ENCODE results near the gene PXDN.
"Not testable (repeated sequence)": the region's sequence is repeated elsewhere in the genome, so short reads cannot be mapped to it uniquely, and the experiment has no call there.

The PXDN gene

DNA sequence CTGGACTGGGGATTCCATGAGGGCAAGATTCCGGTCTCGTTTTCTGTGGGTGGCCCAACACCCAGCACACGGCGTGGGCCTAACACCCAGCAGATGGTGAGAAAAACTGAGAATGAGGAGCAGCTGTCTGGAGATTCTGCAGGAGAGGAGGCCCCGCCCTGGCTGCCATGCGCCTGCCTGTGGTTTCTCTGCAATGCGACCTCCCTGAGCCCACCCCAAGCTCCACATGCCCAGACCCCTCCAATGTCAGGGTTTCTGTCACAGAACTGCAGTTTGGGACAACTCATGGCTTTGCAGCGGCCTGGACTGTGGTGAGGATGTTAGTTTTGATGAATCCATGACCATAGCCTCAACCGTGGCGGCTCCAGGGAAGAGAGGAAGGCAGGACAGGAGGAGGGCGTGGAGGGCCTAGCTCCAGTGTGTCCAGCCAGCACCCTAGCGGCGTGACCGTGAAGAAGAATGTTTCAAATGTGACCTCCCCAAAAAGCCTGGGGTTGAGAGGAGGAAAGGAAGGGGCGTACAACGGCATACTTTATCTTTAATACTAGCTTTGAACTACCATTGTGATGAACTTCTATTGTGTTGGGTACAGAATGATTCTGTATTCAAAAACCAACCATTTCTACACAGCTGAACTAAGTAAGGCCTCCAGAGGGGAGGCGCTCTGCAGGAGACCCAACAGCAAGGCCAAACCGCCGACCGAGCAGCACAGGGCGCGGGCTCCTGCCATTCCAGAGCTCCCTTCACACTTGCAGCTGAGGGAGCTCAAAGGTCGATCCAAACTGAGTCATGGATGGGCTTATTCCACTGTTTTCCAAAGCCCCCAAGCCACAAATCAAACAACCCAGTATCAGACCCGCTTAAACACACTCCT, 3.4 kb downstream of the PXDN start:
- no peak for DNase-seq

DNA sequence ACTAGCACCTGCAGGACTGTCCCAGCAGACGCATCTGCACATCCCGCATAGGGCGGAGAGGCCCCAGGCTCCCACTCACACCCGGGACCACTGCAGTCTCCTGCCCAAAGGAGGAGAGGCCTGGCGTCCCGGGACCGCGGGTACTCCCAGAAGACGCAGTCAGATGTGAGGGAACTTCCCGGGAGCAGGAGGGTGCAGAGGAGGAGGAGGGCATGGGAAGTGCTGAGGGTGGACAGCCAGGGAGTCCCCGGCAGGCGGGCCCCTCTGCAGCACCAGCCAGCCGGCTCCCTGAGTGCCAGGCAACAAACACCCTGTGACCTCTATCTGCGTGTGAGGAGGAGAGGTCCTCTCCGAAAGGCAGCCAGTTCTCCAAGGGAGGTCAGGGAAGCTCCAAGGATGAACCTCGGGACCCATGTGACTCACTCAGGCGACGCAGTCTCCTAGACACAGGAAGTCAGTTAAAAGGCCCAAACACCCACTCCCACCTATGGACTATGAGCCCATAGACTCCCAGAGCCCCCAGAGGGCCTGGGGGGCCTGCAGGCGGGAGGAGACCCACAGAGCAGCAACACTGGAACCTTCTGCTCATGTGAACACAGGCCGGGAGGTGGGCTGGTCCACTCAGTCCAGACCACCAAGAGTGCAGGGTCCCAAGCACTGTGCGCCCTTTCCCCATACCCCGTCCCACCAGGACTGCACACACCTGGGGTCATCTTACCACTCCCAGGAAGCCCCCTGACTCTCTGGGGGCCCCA, 4.2 kb downstream of the PXDN start:
- DNase-seq, result no peak

DNA sequence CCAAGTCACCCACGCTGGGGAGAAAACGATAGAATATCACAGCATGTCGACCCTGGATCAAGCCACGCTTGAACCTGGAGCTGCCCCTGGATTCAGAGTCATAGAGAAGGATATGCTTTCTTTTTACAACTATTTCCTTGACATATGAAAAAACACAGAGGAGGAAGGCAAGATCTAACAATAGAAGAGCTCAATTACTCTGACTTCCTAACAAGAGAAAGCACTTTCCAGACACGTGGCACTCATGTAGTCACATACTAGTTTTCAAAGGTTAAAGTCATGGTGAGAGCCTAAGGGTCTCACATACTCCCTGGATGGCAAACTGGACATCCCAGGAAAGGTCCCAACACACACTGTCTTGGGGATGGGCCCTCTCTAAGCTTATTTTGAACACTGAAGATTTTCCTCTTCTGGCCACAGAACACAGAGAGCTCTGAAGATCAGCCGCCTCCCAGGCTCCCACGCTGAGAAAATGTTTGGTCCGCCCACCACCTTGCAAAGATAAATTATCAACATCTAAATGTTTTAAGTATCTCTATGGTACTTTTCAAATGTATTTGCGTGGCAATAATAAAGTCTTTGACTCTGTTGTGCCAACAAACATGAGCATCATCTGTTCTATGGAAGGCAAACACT, 4.9 kb downstream of the PXDN start:
- no peak for DNase-seq

DNA sequence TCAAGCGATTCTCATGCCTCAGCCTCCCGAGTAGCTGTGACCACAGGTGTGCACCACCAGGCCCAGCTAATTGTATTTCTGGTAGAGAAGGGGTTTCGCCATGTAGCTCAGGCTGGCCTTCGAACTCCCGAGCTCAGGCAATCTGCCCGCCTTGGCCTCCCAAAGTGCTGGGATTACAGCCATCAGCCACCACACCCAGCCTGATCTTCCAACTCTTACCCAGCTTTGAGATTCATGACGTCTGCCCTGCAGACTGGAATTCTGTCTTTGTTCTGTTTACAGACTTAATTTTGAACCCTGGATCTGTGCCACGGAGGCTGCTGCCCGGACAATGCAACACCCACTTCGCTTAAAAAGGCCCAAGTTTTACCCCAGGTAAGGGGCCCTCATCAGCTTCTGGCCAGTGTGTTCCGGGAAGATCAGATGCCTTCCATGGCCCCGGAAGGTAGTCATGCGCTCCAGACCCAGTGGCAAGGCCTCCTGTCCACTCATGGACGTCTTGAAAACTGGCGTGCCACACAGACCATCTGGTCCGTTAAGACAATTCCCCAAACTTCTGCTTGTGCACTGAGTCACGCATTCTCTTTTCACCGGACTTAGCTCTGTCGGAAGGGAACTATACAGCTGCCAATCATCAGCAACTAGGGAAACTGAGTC, 5.5 kb downstream of the PXDN start:
- DNase-seq, result no peak

DNA sequence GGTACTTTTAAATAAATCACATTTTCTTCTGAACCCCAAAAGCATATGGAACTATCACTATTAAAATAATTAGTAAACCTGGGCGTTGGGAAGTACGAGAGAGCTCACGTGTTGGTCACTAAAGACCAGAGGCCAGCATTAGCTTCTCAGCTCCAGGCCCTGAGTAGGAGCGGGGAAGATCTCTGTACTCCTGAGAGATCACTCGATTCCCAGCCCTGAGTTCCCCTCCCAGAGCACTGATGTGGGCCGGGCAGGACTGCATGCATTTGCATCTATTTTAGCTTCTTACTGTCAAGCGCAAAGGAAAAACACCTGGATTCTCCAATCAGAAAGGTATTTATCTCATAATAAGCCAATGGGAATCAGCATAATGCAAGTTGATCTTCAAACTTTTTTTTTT, 6.2 kb downstream of the PXDN start:
- DNase-seq, result no peak

DNA sequence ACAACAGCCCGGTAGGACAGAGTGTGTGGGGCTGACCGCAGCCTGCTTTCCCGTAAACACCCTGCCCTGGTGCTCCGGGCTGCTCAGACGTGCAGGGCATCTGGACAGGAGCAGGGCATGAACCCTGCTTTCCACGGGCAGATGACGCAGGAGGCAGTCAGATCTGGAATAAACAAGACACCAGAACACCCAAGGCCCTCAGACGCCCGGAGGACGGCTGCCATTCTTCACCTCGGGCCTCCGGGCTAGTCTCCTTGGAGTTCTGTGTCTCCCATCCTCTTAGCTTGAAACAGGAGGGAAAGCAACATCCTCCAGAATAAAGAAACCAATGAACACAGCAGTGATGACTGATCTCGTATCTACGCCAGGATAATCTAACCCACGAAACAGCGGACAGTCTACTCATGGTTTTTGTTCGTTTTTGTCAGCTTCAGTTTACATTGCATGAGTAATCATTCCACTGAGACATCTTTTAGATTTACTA, 7.3 kb downstream of the PXDN start:
- no peak for DNase-seq

DNA sequence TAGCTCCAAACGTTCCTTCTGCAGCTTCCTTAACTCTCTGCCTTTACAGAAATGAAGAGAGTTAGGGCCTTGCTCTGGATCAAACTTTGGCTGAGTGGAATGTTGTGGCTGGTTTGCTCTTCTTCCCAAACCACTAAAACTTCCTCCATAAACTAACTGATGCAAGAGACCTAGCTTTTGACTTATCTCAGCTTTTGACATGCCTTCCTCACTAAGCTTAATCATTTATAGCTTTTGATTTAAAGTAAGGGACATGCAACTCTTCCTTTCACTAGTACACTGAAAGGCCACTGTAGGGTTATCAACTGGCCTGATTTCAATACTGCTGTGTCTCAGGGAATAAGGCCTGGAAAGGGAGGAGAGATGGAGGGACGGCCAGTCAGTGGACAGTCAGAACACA, 8.3 kb downstream of the PXDN start:
- no peak for DNase-seq

DNA sequence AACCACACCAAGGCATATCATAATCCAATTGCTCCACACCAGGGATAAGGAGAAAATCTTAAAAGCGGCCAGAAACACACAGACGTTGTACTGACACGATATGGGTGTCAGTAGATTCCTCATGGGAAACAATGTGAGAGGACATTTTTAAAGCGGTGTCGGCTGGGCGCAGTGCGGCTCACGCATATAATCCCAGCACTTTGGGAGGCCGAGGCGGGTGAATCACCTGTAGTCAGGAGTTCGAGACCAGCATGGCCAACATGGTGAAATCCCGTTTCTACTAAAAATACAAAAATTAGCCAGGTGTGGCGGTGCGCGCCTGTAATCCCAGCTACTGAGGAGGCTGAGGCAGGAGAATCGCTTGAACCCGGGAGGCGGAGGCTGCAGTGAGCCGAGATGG, 11.0 kb downstream of the PXDN start:
- not testable (repeated sequence) for DNase-seq

DNA sequence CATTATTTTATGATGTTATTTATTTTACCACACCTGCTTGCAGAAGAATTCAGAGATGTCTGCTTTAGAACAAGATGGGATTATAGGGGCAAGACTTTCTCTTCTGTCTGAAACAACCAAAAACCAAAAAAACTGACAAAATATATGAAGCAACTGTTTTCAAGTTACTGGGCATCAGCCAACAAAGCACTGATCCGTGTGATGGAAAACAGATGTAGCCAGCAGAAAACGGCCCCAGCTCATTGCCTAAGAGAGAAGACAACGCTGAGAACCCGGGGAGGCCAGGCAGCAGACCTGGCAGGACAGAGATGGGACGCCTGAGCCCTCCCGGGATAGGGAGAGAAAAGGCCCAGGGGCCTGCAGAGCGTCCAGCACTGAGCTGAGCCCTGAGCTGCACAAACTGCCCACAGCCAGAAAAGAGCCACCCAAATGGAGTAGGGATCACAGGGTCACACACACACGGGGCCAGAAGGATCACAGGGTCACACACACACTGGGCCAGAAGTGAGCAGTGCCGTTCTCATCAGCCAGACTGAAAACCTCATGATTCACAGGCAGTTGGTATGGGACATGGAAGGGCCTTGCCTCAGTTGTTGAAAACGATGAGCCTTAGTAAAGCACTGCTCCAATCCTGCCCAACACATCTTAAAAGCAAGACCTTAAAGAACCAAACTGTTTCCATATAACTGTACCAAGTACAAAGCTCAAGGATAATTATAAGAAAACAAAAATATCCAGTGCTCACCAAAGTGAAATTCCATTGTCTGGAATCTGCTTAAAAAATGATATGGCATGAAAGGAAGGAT, 12.1 kb downstream of the PXDN start:
- DNase-seq, result no peak

DNA sequence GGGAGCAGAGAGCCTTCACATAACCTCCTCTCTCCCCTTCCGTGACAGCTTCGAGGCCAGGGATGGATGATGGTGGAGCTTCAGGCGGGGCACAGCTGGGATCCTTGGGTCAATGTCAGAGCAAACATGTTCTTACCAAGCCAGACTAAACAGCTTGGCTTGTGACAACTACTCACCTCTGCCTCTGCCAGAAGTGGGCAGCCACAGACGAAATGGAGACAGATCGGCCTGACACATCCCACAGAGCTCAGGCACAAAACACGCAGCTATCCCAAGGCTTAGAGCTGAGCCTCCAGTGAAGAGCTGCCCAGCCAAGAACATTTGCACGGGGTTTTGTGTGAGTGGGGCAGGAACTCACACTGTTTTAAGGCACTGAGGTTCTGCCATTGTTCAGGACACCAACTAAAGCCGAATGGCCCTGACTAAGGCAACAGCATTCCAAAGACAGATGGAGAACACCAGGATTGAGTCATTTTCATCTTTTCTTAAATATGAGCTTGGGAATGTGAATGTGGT, 12.8 kb downstream of the PXDN start:
- no peak for DNase-seq

DNA sequence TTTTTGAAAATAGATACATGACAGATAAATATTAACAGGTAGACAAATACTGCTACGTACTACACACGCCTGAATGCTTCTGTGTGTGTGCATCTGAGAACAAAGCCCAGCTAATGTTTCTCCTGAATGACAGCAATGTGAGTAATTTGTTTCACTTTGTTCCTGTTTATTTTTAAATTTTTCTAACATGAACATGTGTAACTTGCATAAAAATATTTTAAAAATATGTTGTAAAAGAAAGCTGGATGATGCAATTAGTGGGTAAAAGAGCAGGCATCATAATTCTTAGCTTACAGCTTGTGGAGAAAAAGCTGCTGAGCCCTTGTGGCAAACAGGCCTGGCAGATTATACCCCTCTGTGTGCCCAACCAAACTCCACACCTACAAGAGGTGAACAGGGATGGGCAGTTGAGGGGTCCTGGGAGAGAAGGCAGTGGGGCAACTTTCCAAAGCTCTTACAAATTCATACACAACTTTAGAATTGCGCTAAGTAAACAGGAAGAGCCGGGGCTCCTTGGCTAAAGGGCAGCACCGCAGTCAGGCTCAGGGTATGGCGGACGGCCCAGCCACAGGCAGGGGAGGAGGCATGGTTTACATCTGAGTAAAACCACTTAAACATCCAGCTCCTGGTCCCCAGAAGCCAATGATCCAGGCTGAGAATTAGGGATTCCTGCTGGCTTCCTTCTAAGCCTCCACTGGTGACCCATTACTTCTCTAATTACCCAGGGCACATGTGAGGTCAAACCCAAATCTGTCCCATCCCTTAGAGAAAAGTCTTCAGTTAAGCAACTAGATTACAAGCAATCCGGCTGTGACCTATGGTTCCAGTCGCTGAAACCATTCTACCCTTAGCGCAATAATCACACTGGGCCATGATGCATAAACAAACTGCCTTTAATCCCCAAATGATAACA, 14.0 kb downstream of the PXDN start:
- DNase-seq, result no peak

DNA sequence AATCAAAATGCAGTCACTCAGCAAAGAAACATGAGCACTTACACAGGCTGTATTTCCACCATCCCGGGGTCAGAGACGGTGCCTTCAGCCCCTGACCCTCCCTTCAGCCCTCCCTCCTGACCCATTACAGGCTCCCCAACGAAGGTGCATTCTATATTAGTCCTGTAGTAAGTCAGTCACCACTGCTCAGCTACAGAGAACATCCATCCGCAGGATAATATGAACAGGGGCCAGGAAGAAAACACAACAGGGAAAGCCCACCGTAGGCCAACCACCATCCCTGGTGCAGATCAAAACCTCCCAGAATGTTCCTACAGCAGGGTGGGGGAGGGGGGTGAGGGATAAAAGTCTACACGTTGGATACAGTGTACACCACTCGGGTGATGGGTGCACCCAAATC, 15.1 kb downstream of the PXDN start:
- no peak for DNase-seq

DNA sequence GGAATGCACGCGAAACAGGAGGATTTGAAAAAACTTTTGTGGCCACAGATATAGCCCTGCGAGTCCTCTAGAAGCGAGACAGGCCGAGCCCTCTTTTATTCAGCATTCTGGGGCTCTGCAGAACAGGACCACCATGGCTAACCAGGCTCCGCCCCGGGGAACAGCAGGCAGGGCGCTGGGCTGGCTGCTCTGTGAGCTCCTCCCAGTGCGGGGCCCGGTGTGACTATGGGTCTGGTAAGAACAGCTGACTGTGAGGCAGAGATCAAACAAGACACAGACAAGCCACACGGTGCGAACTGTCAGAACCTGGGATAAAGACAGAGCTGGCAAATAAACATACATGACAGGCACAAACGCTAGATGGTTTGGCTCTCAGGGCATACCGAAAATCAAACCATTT, 15.5 kb downstream of the PXDN start:
- peak; percentile 52 for DNase-seq

DNA sequence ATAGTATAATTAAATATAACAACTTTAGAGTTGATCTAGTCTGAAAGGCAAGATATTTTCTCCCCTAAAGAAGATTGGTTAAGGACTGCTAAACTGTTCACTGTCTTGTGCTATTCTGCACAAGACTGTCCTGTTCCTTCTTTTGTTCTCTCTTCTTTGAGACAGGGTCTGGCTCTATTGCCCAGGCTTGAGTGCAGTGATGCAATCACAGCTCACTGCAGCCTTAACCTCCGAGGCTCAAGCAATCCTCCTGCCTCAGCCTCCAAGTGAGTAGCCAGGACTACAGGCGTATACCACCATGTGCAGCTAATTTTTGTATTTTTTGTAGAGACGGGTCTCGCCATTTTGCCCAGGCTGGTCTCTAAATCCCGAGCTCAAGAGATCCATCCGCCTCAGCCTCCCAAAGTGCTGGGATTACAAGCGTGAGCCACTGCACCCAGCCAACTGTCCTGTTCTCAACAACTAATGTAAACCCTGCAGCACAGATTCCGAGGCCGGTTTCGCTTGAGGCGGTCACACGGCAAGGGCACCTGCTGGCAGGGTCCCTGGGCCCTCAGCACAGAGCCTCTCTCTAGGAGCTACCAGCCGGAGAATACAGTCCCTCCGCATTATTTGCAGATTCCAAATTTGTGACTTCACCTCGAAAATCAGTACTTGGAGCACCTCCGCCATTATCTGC, 16.4 kb downstream of the PXDN start:
- DNase-seq, result no peak

DNA sequence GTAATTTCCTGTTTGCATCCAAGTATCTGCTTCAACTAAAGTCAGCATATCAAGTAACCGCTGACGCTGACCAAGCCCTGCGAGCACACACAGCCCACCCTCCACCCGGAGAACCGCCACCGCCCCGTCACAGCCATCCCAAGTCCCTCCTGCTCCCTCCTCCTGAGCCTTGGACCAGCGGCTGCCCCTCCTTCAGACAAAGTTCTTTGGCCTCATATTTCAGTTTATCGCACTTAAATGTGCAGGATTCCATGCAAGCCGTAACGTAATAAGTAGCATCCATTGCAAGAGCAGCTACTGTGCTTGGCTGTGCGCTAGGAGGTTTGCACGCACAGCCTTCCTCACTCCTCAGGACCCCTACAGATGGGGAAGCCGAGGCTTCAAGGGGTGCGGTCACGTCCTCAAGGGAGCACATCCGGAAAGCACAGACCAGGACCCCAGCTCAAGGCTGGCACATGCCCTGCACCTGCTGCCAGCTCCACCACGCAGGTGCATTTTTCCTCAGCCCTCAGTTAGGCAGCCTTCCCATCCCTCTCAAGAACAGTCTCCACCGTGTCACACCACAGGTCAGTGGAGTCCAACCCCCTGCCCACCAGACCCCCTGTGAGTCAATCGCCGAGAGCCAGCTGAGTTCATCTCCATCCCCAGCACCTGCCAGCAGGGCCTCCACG, 17.1 kb downstream of the PXDN start:
- no peak for DNase-seq

DNA sequence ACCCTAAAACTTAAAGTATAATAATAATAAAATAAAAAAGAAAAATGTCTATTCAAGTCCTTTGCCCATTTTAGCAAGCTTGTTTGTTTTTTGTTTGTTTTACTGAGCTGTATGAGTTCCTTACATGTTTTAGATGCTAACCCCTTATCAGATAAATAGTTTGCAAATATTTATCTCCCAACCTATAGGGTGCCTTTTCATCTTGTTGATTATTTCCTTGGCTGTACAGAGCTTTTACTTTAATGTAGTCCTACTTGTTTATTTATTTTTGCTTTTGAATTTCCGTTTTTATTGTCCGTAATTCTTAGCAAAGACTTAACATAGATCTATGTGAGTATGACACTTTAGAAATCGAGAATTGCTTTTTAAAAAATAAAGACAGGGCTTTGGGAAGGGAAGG, 17.8 kb downstream of the PXDN start:
- no peak for DNase-seq

DNA sequence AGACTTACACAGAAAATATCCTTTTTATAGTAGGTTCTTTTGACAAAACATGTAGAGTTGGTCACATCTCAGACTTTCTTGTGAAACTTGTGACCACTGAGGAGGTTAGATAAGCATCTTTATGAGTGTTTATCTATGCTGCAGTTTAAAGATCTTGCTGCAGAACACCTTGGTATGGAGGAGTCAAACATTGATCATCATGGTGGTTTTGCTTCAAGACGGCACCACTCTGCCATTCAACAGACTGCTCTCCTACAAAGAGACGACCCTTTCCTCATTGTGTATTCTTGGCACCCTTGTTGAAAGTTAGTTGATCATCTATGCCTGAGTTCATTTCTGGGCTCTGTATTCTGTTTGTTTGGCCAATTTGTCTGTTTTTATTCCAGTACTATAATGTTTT, 20.0 kb downstream of the PXDN start:
- DNase-seq, result not testable (repeated sequence)

DNA sequence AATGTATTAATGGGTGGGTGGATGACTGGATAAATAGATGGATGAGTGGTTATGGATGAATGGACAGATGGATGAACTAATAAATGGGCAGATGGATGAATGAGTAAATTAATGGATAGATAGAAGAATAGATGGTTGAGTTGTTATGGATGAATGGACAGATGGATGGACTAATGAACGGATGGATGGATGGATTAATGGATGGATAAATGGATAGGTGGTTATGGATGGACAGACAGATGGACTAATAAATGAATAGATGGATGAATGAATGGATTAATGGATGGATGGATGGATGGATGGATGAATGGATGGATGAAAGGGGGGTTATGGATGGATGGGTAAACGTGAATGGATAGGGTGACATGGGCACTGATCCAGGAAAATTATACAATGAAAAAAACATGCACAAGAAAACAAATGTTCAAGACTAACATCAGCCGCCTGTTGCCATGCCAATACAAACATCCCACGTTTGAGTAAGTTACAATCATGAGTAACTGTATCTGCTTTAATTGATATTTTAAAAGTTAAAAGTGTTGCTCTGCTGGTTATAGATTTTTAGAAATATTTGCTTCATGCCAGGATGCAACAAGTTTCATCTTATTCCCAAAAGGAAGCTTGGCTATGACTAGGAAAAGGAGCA, 20.8 kb downstream of the PXDN start:
- DNase-seq, result no peak

DNA sequence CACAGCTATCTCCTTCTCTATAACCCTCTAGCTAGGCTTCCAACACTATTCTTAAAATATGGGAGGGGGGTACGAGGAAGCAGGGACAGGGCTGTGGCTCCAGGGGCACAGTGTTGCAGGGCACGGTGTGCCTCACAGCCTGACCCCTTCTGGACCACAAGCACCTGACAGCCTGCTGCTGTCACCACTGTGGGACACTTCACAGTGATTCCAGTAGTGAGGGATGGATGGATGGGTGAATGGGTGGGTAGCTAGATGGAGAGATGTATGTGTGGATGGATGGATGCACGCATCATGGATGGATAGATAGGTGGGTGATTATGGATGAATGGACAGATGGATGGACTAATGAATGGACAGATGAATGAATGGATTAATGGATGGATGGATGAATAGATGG, 21.6 kb downstream of the PXDN start:
- DNase-seq, result no peak
